Fibroblast of the aortic adventitia (primary cell): ENCODE measurements around the gene NUBP2. TPM values are rescaled to one million over a fixed set of nuclear protein-coding genes. Genes with fewer than 3 reads are reported as not detected.

Experiments used
- DNase-seq: peaks from one replicate; pipeline ENCODE4 v3.0.0-alpha.2; 2010; ENCODE audit warnings: low read depth
- H3K4me3 ChIP-seq: 2 replicates; pipeline ENCODE4 v1.5.1; 2011; ENCODE audit warnings: low read depth, mild to moderate bottlenecking, control low read depth, low read length, moderate library complexity
- CTCF ChIP-seq: IDR thresholded peaks from 2 replicates; pipeline ENCODE4 v1.5.1; 2011; ENCODE audit warnings: mild to moderate bottlenecking, low read length, control low read depth, inconsistent platforms; ENCODE audit not compliant: insufficient read depth
- small RNA-seq: library from RNA; depleted of rRNA; stranded (forward); fragments of <200 nt; gene quantifications from one replicate; pipeline ENCODE3, GENCODE V24; 2012
- total RNA-seq: library from RNA; depleted of rRNA; stranded (reverse); fragments of >200 nt; gene quantifications from 2 replicates; pipeline ENCODE4 v1.2.3, GENCODE V29; 2012; ENCODE audit warnings: low replicate concordance

NUBP2 gene
- total RNA-seq, 1 donor, result 44.6 TPM

GRCh38 chr16:1830213-1830612 is 47.5 kb downstream of the NUBP2 start:
- H3K4me3 ChIP-seq, result no peak overlapping the region
- DNase-seq, result no peak
- TF ChIP-seq CTCF, result no peak

GRCh38 chr16:1831186-1832075 is 48.7 kb downstream of the NUBP2 start:
- TF ChIP-seq CTCF, result no peak
- H3K4me3 ChIP-seq, result no peak overlapping the region
- DNase-seq, result no peak

- no peak overlapping the region for H3K4me3 ChIP-seq
- TF ChIP-seq CTCF, result no peak
- DNase-seq, result no peak
These were observed 50.2 kb downstream of the NUBP2 start for GRCh38 chr16:1832838-1833454.

GRCh38 chr16:1834096-1834495 is 51.3 kb downstream of the NUBP2 start:
- H3K4me3 ChIP-seq, result no peak overlapping the region
- TF ChIP-seq CTCF, result no peak
- DNase-seq, result no peak

Small RNAs within 50 kb of the gene (small RNA-seq; reads per million reads assigned to genes)
- gene MIR3177, result not detected

Other genes with a start within 250 kb of the NUBP2 start
- 5.0 and 22.1 TPM in 2 replicates for gene TMEM204, start 249.3 kb upstream of the NUBP2 start, total RNA-seq
- 12.8 and 27.8 TPM in 2 replicates for gene IFT140, start 170.9 kb upstream of the NUBP2 start, total RNA-seq
- 9.9 and 12.1 TPM in 2 replicates for gene CRAMP1, start 170.6 kb upstream of the NUBP2 start, total RNA-seq
- 8.9 and 45.9 TPM in 2 replicates for gene JPT2, start 104.7 kb upstream of the NUBP2 start, total RNA-seq
- 27.3 and 45.8 TPM in 2 replicates for gene MAPK8IP3, start 76.8 kb upstream of the NUBP2 start, total RNA-seq
- gene NME3, start 11.4 kb upstream of the NUBP2 start, total RNA-seq, result 27.1 and 30.3 TPM in 2 replicates
- gene EME2, start 10.2 kb upstream of the NUBP2 start, total RNA-seq, result 8.4 and 13.5 TPM in 2 replicates
- gene MRPS34, start 9.8 kb upstream of the NUBP2 start, total RNA-seq, result 50.9 and 59.8 TPM in 2 replicates
- 21.6 and 34.8 TPM in 2 replicates for gene SPSB3, start 389 bp upstream of the NUBP2 start, total RNA-seq
- gene IGFALS, start 10.7 kb downstream of the NUBP2 start, total RNA-seq, result 0.16 and 0.27 TPM in 2 replicates
- gene HAGH, start 43.9 kb downstream of the NUBP2 start, total RNA-seq, result 12.1 and 21.9 TPM in 2 replicates
- 36.7 and 204 TPM in 2 replicates for gene FAHD1, start 44.2 kb downstream of the NUBP2 start, total RNA-seq
- gene MEIOB, start 89.2 kb downstream of the NUBP2 start, total RNA-seq, result 0.09 TPM in 1 of 2 replicates, not detected in the other
- not detected in 2 replicates for gene HS3ST6, start 135.5 kb downstream of the NUBP2 start, total RNA-seq
- 6.4 and 14.3 TPM in 2 replicates for gene MSRB1, start 160.2 kb downstream of the NUBP2 start, total RNA-seq
- gene RPL3L, start 171.7 kb downstream of the NUBP2 start, total RNA-seq, result not detected in 2 replicates
- 56.1 and 105 TPM in 2 replicates for gene NDUFB10, start 176.6 kb downstream of the NUBP2 start, total RNA-seq
- 1,645 and 1,942 TPM in 2 replicates for gene RPS2, start 181.9 kb downstream of the NUBP2 start, total RNA-seq
- not detected in 2 replicates for gene RNF151, start 183.9 kb downstream of the NUBP2 start, total RNA-seq
- 22.7 and 31.8 TPM in 2 replicates for gene TBL3, start 189.1 kb downstream of the NUBP2 start, total RNA-seq
- not detected in 2 replicates for gene NOXO1, start 198.5 kb downstream of the NUBP2 start, total RNA-seq
- gene GFER, start 201.2 kb downstream of the NUBP2 start, total RNA-seq, result 8.6 and 10.5 TPM in 2 replicates
- 0.98 and 1.4 TPM in 2 replicates for gene SYNGR3, start 207.0 kb downstream of the NUBP2 start, total RNA-seq
- gene ZNF598, start 226.9 kb downstream of the NUBP2 start, total RNA-seq, result 13.8 and 18.8 TPM in 2 replicates
- gene NPW, start 236.8 kb downstream of the NUBP2 start, total RNA-seq, result 0.45 TPM in 1 of 2 replicates, not detected in the other
- gene NHERF2, start 243.9 kb downstream of the NUBP2 start, total RNA-seq, result 11.5 and 26.3 TPM in 2 replicates